CD14-positive monocyte (primary cell): ENCODE measurements around the gene BTBD9. TPM values are rescaled to one million over a fixed set of nuclear protein-coding genes. Genes with fewer than 3 reads are reported as not detected.

Experiments used
- DNase-seq, 3 donors: peaks; one replicate each; pipeline ENCODE4 v3.0.0-alpha.2; 2011 to 2022
- H2AFZ ChIP-seq: 2 replicates; pipeline ENCODE4 v1.6.0; 2012; ENCODE audit warnings: mild to moderate bottlenecking, low read depth, low read length, inconsistent platforms; ENCODE audit not compliant: insufficient read depth, poor library complexity, severe bottlenecking
- H3K27ac ChIP-seq, 2 donors: 1 replicate in 1 of 2; 2 replicates in 1 of 2; pipeline ENCODE4 v1.5.1; 2012 to 2013; ENCODE audit warnings: low read length in 2 of 2, control low read depth in 1 of 2, inconsistent platforms in 1 of 2, low read depth in 1 of 2, mild to moderate bottlenecking in 1 of 2
- H3K27me3 ChIP-seq, 2 donors: one replicate each; pipeline versions ENCODE4 v1.6.0 to v1.6.1; 2011 to 2013; ENCODE audit warnings: low read length in 2 of 2; ENCODE audit not compliant: control insufficient read depth in 2 of 2, insufficient read depth in 2 of 2
- H3K36me3 ChIP-seq, 2 donors: replicated peaks in 1 of 2; 1 replicate in 1 of 2; 2 replicates in 1 of 2; pipeline versions ENCODE4 v1.5.1 to v1.6.1; 2012 to 2013; ENCODE audit warnings: low read length in 2 of 2, control low read depth in 1 of 2, inconsistent platforms in 1 of 2, mild to moderate bottlenecking in 1 of 2; ENCODE audit not compliant: insufficient read depth in 2 of 2, control insufficient read depth in 1 of 2
- H3K4me1 ChIP-seq, 2 donors: 1 replicate in 1 of 2; 2 replicates in 1 of 2; pipeline versions ENCODE4 v1.5.1 to v1.6.1; 2012 to 2013; ENCODE audit warnings: low read length in 2 of 2, control low read depth in 1 of 2, inconsistent platforms in 1 of 2, mild to moderate bottlenecking in 1 of 2, moderate library complexity in 1 of 2; ENCODE audit not compliant: insufficient read depth in 2 of 2, control insufficient read depth in 1 of 2
- H3K4me2 ChIP-seq: replicated peaks from 2 replicates; pipeline ENCODE3; 2012; ENCODE audit warnings: low read length, moderate library complexity, mild to moderate bottlenecking; ENCODE audit not compliant: poor library complexity, severe bottlenecking; ENCODE audit errors: extremely low read depth
- H3K4me3 ChIP-seq, 3 experiments: fragments of 200-600 bp in 1 of 3; sonication (generic) in 1 of 3; replicated peaks in 1 of 3; 1 replicate in 2 of 3; 2 replicates in 1 of 3; pipeline ENCODE4 v1.5.1; 2011 to 2013; ENCODE audit warnings: low read length in 3 of 3, mild to moderate bottlenecking in 3 of 3, control low read depth in 2 of 3, low read depth in 2 of 3, inconsistent platforms in 1 of 3, moderate library complexity in 1 of 3
- H3K79me2 ChIP-seq: 2 replicates; pipeline ENCODE4 v1.6.0; 2012; ENCODE audit warnings: mild to moderate bottlenecking, control low read depth, inconsistent platforms, low read length, moderate library complexity; ENCODE audit not compliant: insufficient read depth
- H3K9ac ChIP-seq: 2 replicates; pipeline ENCODE4 v1.6.0; 2017; ENCODE audit warnings: low read length, mild to moderate bottlenecking; ENCODE audit not compliant: insufficient read depth, poor library complexity, severe bottlenecking
- H3K9me3 ChIP-seq, 2 donors: replicated peaks in 1 of 2; 1 replicate in 1 of 2; 2 replicates in 1 of 2; pipeline versions ENCODE4 v1.5.1 to v1.6.1; 2012 to 2013; ENCODE audit warnings: low read length in 2 of 2, control low read depth in 1 of 2; ENCODE audit not compliant: control insufficient read depth in 1 of 2, insufficient read depth in 1 of 2
- H4K20me1 ChIP-seq: 2 replicates; pipeline ENCODE4 v1.6.0; 2012; ENCODE audit warnings: mild to moderate bottlenecking, low read length, control low read depth, moderate library complexity; ENCODE audit not compliant: insufficient read depth
- H3K27ac Mint-ChIP-seq, 7 donors: one replicate each; pipeline ENCODE4 v1.8.0; 2020; ENCODE audit warnings: mild to moderate bottlenecking in 7 of 7, mixed read lengths in 7 of 7, moderate library complexity in 6 of 7, inconsistent platforms in 2 of 7
- H3K27me3 Mint-ChIP-seq, 3 donors: one replicate each; pipeline ENCODE4 v1.8.0; 2021 to 2022; ENCODE audit warnings: low read depth in 3 of 3, mild to moderate bottlenecking in 3 of 3, mixed read lengths in 3 of 3, moderate library complexity in 3 of 3, inconsistent platforms in 1 of 3
- H3K36me3 Mint-ChIP-seq, 2 donors: one replicate each; pipeline ENCODE4 v1.8.0; 2020; ENCODE audit warnings: mixed read lengths in 2 of 2, inconsistent platforms in 1 of 2, mild to moderate bottlenecking in 1 of 2
- H3K4me1 Mint-ChIP-seq: one replicate; pipeline ENCODE4 v1.8.0; 2020; ENCODE audit warnings: mild to moderate bottlenecking, mixed read lengths
- H3K4me3 Mint-ChIP-seq, 2 donors: one replicate each; pipeline ENCODE4 v1.8.0; 2020; ENCODE audit warnings: mild to moderate bottlenecking in 2 of 2, mixed read lengths in 2 of 2, moderate library complexity in 1 of 2
- H3K9me3 Mint-ChIP-seq, 7 donors: one replicate each; pipeline ENCODE4 v1.8.0; 2020 to 2022; ENCODE audit warnings: mixed read lengths in 7 of 7, mild to moderate bottlenecking in 6 of 7, moderate library complexity in 6 of 7, inconsistent platforms in 2 of 7
- CTCF ChIP-seq: fragments of 200-600 bp; IDR thresholded peaks from one replicate; pipeline ENCODE4 v1.8.0; 2022; ENCODE audit warnings: antibody characterized with exemption, mild to moderate bottlenecking
- WGBS: methylation state at CpG from one replicate; pipeline ENCODE4 v1.1.5; 2013; ENCODE audit warnings: missing lambda C conversion rate; ENCODE audit not compliant: insufficient coverage; 5-methylcytosine and 5-hydroxymethylcytosine counted together
- intact Hi-C, 2 donors: fragments of 100-400 bp; cut with micrococcal nuclease; formaldehyde crosslinking; loops; one replicate each; pipeline versions ENCODE4 v1.15.0 to v1.15.1; 2023
- polyA plus RNA-seq, 3 donors: library from polyadenylated mRNA; depleted of rRNA in 1 of 3; unstranded in 2 of 3; stranded (reverse) in 1 of 3; fragments of 300-500 nt in 2 of 3; fragments of >200 nt in 1 of 3; fragmentation: Illumina TruSeq in 2 of 3; gene quantifications; 1 replicate in 2 of 3; 2 replicates in 1 of 3; pipeline ENCODE4 v1.2.3, GENCODE V29; 2012 to 2021

BTBD9 gene
- polyA plus RNA-seq, 3 donors, result 5.2 to 7.5 (median 6.2) TPM

GRCh38 chr6:38436726-38437465, 202.8 kb downstream of the BTBD9 start:
- no peaks in the 10 kb centered on the region for H3K27me3 ChIP-seq
- H3K4me1 ChIP-seq, result no peaks in the 10 kb centered on the region
- H3K9ac ChIP-seq, result no peak overlapping the region
- H3K79me2 ChIP-seq, result no peaks in the 10 kb centered on the region
- H3K4me2 ChIP-seq, result no peak overlapping the region
- Mint-ChIP-seq H3K36me3 (peaks cover 3 to 6% of the 10 kb centered on the region in 2 donors), H3K27ac (no peak overlapping the region), H3K27me3 (peaks cover 0 to 4% (median 0%) of the 10 kb centered on the region in 3 donors), H3K4me3 (no peak overlapping the region), H3K4me1 (peaks cover 10% of the 10 kb centered on the region), H3K9me3 (peaks cover 0 to 10% (median 5%) of the 10 kb centered on the region in 7 donors)
- no peak overlapping the region for H3K4me3 ChIP-seq
- 89% methylated on average over 5 of the region's 10 CpGs for WGBS
- peak in 1 of 3 donors; percentile 7 for DNase-seq
- H3K36me3 ChIP-seq, result no peaks in the 10 kb centered on the region
- H3K27ac ChIP-seq, result no peak overlapping the region
- H2AFZ ChIP-seq, result no peak overlapping the region
- intact Hi-C loops, result no loop called here
- H4K20me1 ChIP-seq, result no peaks in the 10 kb centered on the region
- no peaks in the 10 kb centered on the region for H3K9me3 ChIP-seq
- TF ChIP-seq CTCF, result no peak

GRCh38 chr6:38435330-38435729, 204.4 kb downstream of the BTBD9 start:
- DNase-seq, result no peak
- H3K9me3 ChIP-seq, result no peaks in the 10 kb centered on the region
- H3K9ac ChIP-seq, result no peak overlapping the region
- Mint-ChIP-seq H3K4me1 (peaks cover 10% of the 10 kb centered on the region), H3K9me3 (peaks cover 0 to 10% (median 5%) of the 10 kb centered on the region in 7 donors), H3K27ac (no peak overlapping the region), H3K4me3 (no peak overlapping the region), H3K36me3 (peaks cover 3 to 6% of the 10 kb centered on the region in 2 donors), H3K27me3 (peaks cover 0 to 4% (median 0%) of the 10 kb centered on the region in 3 donors)
- H3K4me3 ChIP-seq, result no peak overlapping the region
- intact Hi-C loops, result no loop called here
- no peaks in the 10 kb centered on the region for H4K20me1 ChIP-seq
- H3K4me2 ChIP-seq, result no peak overlapping the region
- no peak for TF ChIP-seq CTCF
- H2AFZ ChIP-seq, result no peak overlapping the region
- H3K4me1 ChIP-seq, result no peaks in the 10 kb centered on the region
- WGBS, result no CpG with 5 or more reads among the region's 5 CpGs
- H3K27me3 ChIP-seq, result no peaks in the 10 kb centered on the region
- no peaks in the 10 kb centered on the region for H3K36me3 ChIP-seq
- H3K79me2 ChIP-seq, result no peaks in the 10 kb centered on the region
- H3K27ac ChIP-seq, result no peak overlapping the region
